Activated T-cell treated with anti-CD3 and anti-CD28 coated beads for 24 hours (primary cell): ENCODE results near the gene KLHL30.

Experiments
- DNase-seq: peaks from one replicate; pipeline ENCODE4 v3.0.0-alpha.2; 2020; ENCODE audit warnings: low read depth

Gene KLHL30

DNA sequence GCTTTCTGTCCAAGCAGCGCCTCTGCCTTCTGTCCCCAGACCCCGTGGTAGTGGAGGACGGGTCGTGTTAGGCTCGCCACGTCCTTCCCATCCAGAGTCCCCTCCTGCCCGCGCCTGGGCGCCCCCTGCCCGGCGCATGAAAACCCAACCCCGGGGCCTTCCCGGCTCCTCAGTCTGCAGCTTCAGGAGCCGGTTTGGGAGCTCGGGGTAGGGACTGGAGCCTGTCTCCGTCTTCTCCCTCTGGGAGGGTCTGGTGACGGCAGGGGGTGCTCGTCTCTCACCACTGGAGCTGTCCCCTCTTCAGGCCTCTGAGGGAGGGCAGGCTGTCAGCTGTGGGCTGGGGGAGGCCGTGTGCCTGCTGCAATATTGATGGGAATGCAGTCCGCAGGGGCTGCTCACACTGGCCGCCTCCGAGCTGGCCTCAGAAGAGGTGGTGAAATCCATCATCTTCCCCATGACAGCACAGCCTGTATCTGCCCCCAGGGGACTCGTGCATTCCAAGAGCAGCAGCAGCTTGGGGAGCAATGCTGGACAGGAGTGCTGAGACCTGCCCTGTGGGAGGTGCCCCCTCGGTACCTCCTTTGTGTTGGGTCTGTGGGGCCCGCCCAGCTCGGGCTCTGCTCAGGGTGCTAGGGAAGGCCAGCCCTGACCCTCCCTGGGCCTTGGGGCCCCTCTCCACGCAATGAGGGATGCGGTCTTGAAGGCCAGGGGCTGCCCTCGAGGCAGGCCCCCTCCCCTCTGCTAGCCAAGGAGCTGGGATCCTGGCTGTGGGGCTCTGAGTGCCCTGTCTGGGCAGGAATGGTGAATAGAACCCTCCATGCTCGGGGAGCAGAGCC, 17.8 kb upstream of the KLHL30 start:
- no peak for DNase-seq

DNA sequence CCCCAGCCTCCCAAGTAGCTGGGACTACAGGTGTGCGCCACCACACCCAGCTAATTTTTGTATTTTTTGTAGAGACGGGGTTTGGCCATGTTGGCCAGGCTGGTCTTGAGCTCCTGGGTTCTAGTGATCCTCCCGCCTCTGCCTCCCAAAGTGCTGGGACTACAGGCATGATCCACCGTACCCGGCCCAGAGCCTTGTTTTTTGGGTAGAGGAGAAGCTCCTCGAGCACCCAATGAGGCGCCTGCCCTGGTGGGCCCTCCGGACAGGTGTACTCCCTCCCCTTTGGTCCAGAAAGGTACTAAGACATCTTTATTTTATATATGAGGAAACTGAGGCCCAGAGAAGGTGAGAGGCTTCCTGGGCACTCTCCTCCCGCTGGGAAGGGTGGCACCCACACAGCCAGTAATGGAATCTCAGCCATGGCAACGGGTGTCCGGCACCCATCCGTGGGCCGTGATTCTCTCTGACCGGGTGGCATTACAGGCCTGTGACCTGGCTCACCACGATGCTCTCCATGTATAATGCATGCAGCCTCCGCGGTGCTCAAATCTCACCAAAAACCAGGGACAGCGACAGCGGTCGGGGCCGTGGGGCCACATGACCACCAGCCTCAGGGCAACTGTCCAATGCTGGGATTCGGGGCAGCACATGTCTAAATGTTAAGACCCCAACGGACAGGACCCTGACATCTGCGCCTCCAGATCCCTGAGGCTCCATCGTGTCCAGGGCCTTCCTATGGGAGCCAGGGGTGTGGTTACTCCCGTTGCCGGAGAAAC, 16.8 kb upstream of the KLHL30 start:
- DNase-seq, result no peak

DNA sequence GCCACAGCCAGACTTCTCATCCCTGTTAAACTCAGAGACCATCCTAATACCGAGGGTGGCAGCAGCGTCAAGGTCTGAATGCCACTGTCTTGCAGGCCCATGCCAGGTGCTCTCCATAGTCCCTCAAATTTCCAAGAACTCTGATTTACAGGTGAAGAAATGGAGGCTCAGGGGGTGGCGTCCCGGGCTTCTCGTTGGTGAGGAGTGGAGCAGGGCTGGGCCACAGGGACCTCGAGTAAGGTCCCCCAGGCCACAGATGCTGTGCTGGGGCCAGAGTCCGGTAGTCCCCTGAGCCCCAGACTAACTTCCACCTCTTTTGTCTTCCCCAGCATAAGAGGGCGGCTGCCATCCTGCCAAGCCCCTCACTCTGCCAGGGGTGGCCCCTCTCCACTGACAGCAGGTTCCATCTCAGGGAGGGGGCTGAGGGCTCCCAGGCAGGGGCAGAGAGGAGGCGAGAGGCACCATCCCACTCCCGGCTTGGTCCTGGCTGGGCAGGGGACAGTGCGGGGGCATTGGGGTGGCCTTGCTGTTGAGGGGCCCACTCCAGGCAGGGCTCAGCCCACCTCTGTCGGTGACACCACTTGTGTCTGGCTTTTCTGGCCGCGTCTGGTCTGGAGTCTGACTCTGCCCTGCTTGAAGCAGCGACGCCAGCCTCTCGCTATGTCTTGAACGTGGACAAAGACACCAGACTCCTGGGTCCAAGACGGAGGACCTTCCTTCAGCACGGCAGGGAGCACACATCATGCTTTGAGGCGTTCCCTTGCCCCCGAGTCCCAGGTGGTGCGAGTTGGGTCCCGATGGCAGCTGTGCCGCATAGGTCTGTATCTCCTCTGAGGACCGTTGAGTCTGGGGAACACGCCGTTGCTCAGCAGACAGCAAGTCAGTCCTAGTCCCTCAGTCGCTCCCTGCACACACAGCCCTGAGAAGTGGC, 15.9 kb upstream of the KLHL30 start:
- DNase-seq, result no peak

- no peak for DNase-seq
These were observed 15.1 kb upstream of the KLHL30 start for GRCh38 chr2:238123218-238123971.

DNA sequence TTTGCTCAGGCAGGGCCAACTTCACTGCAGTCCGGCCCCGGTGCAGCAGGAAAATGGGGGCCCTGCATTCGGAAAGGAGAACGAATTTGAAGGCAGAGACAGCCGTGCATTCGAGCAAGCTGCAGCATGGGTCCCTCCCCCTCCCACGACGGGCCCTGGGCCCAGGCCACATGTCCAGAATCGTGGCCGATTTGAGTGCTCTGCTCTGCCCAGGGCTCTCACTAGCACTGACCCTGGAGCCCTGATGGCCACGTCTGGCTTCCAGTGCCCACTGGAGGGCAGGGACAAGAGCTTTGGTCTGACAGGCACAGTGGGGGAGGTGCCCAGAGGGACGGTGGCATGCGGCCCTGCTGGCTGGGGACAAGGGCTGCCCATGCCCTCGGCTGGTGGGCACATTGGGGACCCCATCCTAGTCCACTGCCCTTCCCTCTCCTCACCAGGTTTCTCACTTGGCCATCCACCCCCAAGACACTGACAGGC, 14.4 kb upstream of the KLHL30 start:
- DNase-seq, result no peak

DNA sequence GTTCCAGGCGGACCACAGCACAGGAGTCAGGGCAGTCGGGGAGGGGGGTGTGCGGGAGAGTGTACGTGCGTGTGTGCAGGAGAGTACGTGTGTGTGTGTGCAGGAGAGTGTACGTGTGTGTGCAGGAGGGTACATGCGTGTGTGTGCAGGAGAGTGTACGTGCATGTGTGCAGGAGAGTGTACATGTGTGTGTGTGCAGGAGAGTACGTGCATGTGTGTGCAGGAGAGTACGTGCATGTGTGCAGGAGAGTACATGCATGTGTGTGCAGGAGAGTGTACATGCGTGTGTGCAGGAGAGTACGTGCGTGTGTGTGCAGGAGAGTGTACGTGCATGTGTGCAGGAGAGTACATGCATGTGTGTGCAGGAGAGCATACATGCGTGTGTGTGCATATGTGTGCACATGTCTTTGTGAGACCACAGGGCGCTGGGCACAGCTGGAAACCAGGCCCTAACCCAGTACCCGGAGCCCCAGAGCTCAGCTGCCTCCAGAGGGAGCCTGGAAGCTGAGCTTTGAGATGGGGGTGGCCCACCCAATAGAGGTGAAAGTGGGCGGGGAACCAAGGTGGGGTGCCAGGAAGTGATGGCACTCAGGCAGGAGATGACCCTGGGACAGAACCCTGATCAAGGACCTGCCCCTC, 13.9 kb upstream of the KLHL30 start:
- no peak for DNase-seq

DNA sequence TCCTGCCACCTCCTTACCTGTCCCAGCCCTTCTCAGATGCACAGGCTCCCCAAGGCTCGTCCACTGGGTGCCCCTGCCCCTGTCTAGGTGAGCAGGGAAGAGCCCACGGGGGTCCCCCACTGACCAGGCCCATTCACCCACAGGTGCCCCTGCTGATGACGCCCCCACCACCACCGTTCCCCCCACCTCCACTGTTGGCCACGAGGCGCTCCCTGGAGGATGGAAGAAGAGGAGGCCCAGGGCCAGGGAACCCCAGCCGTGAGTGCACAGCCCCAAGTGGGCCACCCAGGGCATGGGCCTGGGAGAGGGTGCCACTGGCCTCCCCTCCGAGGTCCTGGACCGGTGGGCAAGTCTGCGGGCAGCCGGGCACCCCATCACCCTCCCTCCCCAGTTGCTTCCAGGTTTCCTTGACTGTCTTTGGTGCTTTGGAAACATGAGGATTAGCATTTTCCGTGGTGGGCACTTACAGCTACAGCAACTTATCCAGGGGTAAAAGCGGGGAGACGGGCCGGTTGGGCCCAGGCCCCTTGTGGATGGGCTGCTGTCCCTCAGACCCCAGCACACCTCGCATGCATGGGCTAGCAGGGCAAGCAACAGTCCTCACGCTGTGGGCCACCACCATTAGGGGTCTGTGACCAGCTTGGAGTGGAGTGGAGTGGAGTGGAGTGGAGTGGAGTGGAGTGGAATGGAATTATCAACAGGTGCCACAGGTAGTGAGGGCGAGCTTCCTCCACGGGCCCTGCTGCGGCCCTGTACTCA, 13.2 kb upstream of the KLHL30 start:
- no peak for DNase-seq

- DNase-seq, result no peak
These were observed 12.1 kb upstream of the KLHL30 start for GRCh38 chr2:238126338-238126737.

DNA sequence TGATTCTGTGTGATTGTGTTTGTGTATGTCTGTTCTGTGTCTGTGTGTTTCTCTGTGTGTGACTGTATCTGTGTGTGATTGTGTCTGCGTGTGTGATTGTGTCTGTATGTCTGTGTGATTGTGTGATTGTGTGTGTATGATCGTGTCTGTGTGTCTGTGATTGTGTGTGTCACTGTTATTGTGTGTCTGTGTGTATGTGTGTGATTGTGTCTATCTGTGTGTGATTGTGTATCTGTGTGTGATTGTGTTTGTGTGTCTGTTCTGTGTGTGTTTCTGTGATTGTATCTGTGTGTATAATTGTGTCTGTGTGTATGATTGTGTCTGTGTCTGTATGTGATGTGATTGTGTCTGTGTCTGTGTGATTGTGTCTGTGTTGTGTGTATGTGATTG, 11.7 kb upstream of the KLHL30 start:
- no peak for DNase-seq

DNA sequence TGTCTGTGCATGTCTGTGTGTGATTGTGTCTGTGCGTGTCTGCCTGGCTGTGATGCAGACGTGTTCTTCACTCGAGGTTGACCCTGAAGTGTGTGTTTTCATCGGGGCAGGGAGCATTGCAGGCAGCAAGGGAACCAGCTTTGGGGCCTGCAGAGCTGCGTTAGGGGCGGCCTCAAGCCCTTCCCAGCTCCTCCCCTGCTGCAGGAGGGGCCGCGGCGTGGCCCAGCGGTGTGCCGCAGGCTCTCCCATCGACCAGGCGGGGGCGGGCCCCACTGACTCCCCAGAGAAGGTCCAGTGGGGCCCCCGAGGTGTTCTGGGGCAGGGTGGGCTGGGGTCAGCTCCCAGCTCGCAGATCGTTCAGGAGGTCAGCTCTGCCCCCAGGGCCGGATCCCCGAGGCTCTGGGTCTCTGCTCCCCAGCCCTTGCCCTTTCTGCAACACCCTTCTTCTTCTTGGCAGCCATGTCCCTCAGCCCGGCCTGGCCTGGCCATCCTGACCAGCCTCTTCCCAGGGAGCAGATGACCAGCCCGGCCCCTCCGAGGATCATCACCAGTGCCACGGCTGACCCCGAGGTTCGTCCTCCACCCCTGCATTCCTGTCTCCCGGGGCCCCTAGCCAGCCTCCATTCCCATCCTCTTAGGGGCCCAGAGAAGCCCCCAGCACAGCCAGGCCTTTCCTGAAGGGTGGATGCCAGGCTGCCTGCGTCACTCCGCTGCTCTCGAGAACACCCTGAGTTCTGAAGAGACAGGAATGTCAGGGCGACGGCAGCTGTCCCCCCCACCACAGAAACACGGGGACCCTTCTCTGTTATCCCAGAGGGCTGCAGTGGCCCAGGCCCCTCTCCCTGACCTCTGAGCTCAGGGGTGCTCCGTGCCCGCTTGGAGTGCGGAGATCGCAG, 11.1 kb upstream of the KLHL30 start:
- DNase-seq, result no peak

DNA sequence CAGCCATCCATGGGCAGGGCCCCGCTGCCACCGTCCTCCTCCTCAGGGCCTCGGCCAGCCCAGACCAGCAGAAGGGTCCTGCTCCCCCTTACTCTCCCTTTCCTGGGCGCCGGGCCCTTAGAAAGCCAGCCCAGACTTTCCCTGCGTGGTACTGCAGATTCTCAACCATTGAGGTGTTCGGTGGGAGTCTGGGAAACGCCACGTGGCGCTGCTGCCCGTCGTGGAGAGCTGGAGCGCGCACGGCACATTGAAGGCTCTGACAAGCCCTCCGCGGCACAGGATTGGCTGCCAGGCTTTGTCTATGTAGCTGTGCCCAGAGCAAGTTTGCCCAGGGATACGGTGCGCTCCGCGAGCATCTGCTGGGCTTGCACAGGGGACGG, 10.4 kb upstream of the KLHL30 start:
- no peak for DNase-seq

DNA sequence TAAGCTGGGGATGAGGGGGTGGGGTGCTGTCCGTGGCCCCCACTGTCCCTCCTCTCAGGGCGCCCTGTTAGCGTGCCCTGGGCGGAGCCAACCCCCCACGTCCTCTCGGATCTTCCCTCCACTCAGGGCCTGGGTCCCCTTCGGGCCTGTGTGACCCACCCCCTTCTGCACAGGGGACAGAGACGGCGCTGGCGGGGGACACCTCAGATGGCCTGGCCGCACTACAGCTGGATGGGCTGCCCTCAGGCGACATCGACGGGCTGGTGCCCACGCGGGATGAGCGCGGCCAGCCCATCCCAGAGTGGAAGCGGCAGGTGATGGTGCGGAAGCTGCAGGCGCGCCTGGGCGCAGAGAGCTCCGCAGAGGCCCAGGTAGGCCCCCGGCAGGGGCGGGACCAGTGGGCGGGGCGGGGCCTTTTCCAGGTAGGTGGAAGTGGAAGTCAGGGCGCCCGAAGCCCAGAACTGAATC, 9.9 kb upstream of the KLHL30 start:
- DNase-seq, result no peak

DNA sequence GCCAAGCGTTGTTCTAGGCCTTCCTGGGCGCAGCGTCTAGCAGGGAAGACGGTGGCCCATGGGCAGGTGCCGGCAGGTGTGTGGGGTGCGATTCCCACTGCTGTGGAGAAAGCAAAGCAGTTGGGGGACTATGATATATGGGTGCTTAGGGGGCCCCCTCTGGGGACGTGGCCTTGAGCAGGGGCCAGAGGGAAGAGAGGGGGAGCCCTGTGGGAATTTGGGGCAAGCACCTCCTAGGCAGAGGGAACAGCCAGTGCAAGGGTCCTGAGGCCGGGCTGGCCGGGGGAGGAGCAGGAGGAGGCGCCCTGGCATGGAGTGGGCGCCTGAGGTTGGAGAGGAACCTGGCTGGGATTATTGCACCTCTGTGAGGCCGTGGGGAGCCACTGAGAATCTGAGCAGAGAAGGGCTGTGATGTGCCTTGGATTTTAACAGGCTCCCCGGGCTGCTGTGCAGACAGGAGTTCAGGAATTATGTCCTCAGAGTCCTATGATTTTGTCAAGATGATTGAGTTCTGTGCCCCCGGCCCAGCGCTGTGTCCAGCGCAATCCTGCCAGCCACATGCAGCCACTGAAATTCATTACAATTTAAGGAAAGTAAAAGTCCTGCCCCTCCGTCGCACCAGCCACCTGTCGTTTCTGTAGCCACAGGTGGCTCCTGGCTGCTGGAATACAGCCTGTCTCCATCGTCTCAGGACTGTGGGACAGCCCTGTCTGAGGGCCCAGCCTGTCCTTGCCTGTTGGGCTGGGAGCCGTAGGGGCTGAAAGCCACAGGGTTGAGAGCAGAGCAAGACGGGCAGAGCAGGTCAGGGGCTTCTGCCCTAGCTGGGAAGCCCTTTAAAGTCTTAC, 9.1 kb upstream of the KLHL30 start:
- DNase-seq, result no peak

- no peak for DNase-seq
These were observed 8.3 kb upstream of the KLHL30 start for GRCh38 chr2:238130111-238130695.

DNA sequence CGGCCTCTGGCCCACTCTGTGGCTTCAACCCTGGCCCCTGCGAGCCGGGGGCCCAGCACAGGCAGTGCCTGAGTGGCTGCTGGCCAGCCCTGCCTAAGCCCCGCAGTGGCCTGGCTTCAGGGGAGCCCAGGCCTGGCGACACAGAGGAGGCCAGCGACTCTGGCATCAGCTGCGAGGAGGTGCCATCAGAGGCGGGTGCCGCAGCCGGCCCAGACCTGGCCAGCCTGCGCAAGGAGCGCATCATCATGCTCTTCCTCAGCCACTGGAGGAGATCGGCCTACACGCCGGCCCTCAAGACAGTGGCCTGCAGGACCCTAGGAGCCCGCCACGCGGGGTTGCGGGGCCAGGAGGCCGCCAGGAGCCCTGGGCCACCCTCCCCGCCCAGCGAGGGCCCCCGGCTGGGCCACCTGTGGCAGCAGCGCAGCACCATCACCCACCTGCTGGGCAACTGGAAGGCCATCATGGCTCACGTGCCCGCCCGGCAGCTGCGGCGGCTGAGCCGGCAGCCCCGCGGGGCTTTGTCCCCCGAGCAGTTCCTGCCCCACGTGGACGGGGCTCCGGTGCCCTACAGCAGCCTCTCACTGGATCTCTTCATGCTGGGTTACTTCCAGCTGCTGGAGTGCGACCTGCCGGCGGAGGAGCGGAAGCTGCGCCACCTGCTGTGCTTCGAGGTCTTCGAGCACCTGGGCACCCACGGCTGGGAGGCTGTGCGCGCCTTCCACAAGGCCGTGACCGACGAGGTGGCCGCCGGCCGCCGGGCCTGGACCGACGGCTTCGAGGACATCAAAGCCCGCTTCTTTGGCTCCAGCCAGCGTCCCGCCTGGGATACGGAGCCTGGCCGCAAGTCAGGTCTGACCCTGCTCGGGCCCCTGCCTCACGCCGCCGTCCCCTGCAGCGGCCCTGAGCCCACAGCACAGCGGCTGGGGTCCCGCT, 7.5 kb upstream of the KLHL30 start:
- no peak for DNase-seq

- DNase-seq, result no peak
These were observed 6.6 kb upstream of the KLHL30 start for GRCh38 chr2:238131761-238132462.
